GM12892 (cell line): ENCODE measurements around the gene TRIM10.

Source experiments
- POLR2A ChIP-seq: IDR thresholded peaks from 2 replicates; pipeline ENCODE4 v1.6.1; 2011; ENCODE audit warnings: low read depth, low read length, control low read depth
- POLR2AphosphoS5 ChIP-seq: IDR thresholded peaks from 2 replicates; pipeline ENCODE4 v1.6.1; 2011; ENCODE audit warnings: low read depth, low read length, control low read depth

- no peak for TF ChIP-seq POLR2A
- no peak for TF ChIP-seq POLR2AphosphoS5
Observed at GRCh38 chr6:30113003-30113759, 47.8 kb downstream of the TRIM10 start, which contains the start of gene TRIM31.
